HEK293 (cell line): ENCODE results near the gene SLC2A14.

Source experiments
- SALL2 ChIP-seq: fragments of 450-650 bp; formaldehyde crosslinking; IDR thresholded peaks from 2 replicates; pipeline ENCODE4 v1.5.0; 2017; ENCODE audit warnings: missing biosample characterization, mild to moderate bottlenecking, missing genetic modification characterization, borderline replicate concordance
- TF ChIP-seq, protein P1 (sequence below): fragments of 450-650 bp; formaldehyde crosslinking; IDR thresholded peaks from 2 replicates; pipeline ENCODE4 v1.5.1; 2016; ENCODE audit warnings: missing biosample characterization, missing genetic modification characterization
- TF ChIP-seq, protein P2 (sequence below): fragments of 450-650 bp; formaldehyde crosslinking; IDR thresholded peaks from 2 replicates; pipeline ENCODE4 v1.5.1; 2016; ENCODE audit warnings: missing biosample characterization, missing genetic modification characterization
- TF ChIP-seq, protein P3 (sequence below): fragments of 450-650 bp; formaldehyde crosslinking; IDR thresholded peaks from 2 replicates; pipeline ENCODE4 v1.5.1; 2016; ENCODE audit warnings: missing biosample characterization, missing genetic modification characterization

GRCh38 chr12:7769999-7770398 lies 102.7 kb downstream of the SLC2A14 start:
- TF ChIP-seq, protein P1, sequence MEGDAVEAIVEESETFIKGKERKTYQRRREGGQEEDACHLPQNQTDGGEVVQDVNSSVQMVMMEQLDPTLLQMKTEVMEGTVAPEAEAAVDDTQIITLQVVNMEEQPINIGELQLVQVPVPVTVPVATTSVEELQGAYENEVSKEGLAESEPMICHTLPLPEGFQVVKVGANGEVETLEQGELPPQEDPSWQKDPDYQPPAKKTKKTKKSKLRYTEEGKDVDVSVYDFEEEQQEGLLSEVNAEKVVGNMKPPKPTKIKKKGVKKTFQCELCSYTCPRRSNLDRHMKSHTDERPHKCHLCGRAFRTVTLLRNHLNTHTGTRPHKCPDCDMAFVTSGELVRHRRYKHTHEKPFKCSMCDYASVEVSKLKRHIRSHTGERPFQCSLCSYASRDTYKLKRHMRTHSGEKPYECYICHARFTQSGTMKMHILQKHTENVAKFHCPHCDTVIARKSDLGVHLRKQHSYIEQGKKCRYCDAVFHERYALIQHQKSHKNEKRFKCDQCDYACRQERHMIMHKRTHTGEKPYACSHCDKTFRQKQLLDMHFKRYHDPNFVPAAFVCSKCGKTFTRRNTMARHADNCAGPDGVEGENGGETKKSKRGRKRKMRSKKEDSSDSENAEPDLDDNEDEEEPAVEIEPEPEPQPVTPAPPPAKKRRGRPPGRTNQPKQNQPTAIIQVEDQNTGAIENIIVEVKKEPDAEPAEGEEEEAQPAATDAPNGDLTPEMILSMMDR, result no peak
- TF ChIP-seq, protein P2, sequence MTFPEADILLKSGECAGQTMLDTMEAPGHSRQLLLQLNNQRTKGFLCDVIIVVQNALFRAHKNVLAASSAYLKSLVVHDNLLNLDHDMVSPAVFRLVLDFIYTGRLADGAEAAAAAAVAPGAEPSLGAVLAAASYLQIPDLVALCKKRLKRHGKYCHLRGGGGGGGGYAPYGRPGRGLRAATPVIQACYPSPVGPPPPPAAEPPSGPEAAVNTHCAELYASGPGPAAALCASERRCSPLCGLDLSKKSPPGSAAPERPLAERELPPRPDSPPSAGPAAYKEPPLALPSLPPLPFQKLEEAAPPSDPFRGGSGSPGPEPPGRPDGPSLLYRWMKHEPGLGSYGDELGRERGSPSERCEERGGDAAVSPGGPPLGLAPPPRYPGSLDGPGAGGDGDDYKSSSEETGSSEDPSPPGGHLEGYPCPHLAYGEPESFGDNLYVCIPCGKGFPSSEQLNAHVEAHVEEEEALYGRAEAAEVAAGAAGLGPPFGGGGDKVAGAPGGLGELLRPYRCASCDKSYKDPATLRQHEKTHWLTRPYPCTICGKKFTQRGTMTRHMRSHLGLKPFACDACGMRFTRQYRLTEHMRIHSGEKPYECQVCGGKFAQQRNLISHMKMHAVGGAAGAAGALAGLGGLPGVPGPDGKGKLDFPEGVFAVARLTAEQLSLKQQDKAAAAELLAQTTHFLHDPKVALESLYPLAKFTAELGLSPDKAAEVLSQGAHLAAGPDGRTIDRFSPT, result no peak
- TF ChIP-seq, protein P3, sequence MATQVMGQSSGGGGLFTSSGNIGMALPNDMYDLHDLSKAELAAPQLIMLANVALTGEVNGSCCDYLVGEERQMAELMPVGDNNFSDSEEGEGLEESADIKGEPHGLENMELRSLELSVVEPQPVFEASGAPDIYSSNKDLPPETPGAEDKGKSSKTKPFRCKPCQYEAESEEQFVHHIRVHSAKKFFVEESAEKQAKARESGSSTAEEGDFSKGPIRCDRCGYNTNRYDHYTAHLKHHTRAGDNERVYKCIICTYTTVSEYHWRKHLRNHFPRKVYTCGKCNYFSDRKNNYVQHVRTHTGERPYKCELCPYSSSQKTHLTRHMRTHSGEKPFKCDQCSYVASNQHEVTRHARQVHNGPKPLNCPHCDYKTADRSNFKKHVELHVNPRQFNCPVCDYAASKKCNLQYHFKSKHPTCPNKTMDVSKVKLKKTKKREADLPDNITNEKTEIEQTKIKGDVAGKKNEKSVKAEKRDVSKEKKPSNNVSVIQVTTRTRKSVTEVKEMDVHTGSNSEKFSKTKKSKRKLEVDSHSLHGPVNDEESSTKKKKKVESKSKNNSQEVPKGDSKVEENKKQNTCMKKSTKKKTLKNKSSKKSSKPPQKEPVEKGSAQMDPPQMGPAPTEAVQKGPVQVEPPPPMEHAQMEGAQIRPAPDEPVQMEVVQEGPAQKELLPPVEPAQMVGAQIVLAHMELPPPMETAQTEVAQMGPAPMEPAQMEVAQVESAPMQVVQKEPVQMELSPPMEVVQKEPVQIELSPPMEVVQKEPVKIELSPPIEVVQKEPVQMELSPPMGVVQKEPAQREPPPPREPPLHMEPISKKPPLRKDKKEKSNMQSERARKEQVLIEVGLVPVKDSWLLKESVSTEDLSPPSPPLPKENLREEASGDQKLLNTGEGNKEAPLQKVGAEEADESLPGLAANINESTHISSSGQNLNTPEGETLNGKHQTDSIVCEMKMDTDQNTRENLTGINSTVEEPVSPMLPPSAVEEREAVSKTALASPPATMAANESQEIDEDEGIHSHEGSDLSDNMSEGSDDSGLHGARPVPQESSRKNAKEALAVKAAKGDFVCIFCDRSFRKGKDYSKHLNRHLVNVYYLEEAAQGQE (tag by site-specific recombination), result no peak
- no peak for TF ChIP-seq SALL2 (tag by site-specific recombination)
